DMS153 (cell line): ENCODE data around the gene AUTS2.

Experiments used
- DNase-seq: peaks from one replicate; lab custom pipeline; 2025; lab: John Stamatoyannopoulos, UW

AUTS2 gene

DNA sequence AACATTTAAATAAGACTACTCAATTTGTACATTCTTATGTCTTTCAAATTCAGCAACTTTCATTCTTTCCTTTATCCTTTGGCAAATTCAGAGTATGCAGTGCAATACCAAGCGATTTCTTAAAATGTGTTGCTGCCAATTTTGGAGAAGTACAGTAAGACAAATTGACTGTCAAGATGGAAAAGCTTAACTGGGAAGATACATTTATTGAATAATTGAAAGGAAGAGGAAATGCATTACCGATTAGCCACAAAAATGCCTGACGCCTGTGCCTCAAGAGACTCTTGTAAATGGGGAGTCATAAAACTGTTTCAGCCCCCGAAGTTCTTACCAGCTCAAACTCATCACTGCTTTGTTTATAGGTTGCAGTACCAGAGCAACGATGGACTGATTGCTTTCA, 1160.4 kb downstream of the AUTS2 start:
- no peak for DNase-seq

DNA sequence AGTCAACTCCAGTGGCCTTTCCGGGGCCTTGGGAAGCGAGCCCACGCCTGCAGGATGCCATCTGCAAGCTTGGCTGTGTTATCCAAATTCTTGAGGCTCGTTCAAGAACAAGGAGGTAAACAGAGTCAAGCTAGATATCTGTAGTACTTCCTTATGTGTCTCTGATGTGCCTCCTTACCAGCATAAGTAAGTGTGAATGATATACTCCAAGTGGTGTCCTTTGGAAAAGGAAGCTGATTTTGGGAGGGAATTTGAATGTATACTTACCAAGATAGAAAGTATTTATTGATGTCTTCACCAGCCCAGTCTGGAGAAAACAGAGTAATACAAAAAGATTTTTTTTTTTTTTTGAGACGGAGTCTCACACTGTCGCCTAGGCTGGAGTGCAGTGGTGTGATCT, 1161.4 kb downstream of the AUTS2 start:
- no peak for DNase-seq

DNA sequence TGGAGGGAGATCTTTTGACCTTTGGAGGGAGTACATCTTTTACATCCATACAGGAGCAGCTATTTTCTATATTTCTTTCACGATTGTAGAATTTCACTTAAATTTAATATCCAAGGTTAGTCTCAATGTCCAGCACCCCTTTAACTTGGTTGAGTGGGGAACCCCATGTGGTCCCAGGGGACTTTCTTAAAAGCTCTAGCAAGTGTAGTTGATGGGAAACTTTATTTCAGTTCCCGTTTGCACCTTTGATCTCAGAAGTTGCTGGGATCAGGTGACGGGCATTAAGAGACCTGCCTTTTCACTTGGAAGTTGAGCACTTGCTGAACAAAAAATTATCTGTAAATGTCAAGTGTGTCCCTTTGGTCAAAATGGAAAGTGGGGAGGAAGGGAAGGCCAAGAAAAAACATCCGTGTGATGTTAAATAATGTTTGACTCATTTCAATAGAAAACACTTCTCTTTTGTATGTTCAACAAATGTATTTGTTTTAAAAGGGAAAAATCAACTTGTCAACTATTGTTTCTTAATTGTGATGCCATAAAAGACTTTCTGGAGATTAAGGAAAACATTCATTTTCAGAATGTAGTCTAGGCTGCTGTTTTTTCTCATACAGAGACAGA, 1163.5 kb downstream of the AUTS2 start:
- no peak for DNase-seq

DNA sequence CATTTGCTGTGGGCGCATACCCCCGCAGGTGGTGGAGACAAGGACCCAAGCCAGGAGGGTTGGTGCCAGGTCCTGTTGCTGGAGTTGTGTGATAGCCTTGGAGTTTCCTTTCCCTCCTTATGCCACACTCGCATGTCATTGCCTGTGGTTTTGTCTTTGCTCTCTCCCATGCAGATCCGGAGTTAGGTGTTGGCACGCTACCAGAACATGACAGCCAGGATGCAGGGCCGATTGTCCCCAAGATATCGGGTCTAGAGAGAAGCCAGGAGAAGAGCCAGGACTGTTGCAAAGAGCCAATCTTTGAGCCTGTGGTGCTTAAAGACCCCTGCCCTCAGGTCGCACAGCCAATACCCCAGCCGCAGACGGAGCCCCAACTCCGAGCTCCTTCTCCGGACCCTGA, 1164.4 kb downstream of the AUTS2 start:
- DNase-seq: no peak

DNA sequence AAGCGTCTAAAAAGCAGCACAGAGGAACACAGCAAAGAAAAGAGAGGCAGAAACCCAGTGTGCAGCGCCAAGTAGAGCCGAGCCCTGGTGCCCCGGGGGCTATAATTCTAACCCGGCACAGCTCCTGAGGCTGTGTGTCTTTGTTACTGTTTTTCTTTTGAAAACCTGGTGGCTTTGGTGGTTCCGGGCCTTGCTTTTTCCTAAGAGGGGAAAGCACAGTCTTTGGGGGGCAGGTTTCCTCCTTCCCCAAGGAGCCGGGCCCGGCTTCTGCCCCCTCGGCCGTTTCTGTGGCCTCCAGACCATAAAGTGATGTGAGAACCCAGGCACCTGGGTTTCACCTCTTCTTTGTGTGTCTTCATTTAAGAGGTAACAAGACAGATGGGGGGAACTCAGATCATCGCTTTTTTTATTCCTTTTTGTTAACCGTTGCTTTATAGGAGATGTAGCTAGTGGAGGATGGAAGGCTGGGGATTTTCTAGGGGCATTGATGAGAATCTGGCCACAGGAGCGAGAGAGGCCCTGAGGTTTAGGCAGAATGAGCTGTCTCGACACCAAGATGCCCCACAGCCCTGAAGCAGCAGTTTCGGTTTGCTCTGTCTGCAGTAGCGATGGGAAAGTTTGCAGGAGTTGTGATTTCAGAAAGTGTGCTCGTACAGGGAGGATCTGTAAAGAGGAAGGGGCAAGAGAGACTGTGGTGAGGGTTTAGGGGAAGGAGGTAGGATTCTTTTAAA, 1165.9 kb downstream of the AUTS2 start:
- no peak for DNase-seq

DNA sequence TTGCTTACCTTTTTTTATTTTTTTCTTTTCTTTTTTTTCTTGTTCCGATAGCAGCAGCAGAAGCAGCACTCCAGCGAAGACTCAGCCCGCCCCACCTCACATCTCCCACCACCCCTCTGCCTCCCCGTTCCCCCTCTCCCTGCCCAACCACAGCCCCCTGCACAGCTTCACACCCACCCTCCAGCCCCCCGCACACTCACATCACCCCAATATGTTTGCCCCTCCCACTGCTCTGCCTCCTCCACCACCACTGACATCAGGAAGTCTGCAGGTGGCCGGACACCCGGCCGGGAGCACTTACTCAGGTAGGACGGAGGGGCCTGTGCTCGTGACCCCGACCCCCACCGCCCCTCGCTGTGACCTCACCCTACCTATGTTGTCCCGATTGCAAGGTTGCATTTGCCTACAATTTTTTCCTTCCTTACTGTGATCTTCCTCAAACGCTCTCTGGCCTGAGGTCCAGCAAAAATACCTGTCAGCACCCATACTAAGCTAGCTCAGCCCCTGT, 1166.5 kb downstream of the AUTS2 start:
- DNase-seq: no peak

DNA sequence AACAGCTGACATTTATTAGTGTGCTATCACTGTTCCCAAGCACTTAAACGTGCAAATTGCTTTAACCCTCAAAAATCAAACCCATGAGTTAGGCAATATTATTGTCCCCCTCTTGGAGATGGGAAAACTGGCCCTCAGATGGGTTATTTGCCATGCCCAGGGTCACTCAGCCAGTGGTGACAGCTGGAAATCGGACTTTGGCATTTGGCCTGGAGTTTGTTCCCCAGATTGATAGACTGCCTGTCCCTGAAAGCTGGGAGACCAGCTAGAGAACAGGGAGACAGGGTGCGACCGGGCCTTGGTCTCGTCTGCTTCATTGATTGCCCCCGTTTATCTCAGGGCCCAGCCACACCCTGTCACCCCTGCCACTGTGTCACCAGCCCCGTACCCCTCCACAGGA, 1167.4 kb downstream of the AUTS2 start:
- DNase-seq: no peak

DNA sequence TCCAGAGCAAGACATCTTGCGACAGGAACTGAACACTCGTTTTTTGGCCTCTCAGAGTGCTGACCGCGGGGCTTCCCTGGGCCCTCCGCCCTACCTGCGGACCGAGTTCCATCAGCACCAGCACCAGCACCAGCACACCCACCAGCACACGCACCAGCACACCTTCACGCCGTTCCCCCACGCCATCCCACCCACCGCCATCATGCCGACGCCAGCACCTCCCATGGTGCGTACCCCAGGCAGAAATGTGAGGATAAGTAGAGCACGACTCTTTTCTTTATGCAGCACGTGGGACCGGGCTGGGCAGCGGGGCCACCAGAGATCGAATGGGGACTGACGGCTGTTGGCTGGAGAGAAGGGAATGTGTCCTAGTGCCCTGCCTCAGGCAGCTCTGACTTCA, 1167.8 kb downstream of the AUTS2 start:
- DNase-seq: no peak

DNA sequence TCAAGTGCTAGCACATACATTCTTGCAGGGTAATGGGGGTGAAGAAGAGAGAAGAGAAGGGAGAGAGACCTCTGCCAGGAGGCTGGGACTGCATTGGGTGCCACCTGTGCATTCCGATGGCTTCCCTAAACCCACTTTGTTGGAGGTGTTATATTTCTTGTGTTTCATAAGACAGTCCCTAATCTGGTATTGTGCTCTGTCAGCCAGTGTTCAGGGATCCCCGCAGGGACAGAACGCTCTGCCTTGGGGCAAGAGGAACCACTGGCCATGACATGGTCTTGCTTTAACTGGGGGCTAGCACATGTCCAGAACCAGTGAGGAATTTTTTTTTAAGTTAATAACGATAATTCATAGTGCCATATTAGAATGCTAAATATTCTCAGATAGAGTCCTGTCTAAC, 1168.4 kb downstream of the AUTS2 start:
- no peak for DNase-seq

DNA sequence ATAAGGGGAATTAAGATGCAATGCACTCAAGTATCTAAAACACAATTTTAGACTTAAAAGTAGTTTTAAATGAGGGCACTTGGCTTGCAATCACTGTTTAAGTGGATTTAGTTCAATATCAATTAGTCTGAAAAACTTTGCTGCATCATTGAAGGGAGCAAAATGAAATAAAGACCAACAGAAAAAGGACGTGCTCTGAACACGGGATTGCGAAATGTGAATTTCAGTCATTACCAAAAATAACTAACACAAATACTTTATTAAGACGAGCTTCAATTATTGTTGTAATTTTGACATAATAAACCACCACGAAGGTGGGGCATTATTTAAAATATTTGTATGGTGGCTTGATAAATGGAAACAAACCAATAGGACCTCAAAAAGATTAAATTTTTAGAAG, 1171.9 kb downstream of the AUTS2 start:
- no peak for DNase-seq

DNA sequence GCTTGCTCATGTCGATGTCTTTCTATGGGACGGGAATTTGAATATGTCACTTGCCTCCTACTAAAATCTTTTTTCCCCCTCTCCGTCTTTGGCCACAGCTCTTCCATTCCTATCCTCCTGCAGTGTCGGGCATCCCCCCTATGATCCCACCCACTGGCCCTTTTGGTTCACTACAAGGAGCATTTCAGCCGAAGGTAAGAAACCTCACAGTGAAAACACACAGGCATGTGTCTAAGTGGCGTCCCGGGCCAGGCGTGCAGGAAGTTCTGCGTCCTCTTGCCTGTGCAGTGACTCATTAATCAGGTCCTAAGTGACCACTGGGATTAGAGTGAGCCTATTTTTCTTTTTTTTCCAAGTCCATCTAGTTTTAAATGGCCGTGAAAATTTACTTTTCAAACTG, 1173.2 kb downstream of the AUTS2 start:
- DNase-seq: no peak

DNA sequence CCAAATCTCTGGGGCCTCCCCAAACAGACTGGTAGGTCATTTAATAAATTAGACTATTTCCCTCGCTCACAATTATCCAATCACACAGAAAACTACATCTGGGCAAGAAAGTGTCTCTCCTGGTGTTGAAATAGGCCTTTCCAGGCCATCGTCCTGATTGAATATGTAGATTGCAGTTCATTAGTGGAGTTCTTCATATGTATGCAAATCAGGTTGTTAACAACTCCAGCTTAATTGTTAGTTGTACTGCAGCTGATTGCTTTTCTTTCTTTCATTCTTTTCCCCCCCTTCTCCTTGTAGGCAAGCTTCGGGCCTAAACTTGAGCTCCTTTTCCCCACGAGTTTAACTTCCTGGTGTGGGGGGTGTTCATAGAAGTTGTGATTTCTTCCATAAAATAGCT, 1174.6 kb downstream of the AUTS2 start:
- no peak for DNase-seq

DNA sequence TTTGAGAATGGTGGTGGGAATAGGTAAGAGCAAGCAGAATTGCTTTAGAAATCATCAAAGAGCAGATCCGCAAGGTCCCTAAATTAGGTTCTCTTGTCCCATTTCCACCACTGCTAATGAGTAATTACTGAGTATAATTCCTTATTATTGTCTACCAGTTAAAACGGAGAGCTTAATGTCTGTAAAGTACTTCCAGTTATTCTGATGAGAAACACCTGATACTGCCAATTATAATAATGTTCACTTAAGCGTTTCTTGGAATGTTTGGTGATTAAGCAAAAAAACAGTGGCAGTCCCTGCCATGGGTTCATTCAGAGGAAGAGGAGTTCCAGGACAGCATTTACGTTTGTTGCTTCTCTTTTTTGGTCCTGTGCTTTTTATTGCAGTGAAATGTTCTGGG, 1175.1 kb downstream of the AUTS2 start:
- DNase-seq: no peak

DNA sequence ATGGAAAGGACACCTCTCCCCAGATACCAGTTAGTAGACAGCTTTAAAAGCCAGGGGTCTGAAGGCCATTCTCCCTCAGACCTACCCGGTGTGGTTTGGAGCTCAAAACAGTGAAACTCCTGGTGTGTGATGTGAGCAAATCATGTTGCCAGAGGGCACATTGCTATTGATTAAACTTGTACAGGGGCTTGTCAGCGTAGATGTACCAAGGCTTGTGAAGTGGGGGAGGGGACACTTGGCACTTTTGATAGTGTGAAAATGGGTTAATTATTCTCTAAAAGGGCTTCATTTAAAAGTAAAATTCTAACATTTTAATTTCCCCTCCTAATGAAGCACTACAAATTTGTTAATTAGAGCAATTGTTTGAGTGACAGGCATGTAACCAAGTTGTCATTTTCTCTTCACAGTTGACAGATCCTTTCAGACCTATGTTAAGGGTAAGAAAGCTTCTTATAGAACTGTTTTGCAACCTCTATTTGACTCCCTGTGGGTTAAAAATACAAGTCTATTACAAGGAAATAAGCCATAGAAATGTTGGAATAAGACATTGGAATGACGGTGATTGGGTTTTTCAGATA, 1176.8 kb downstream of the AUTS2 start:
- DNase-seq: no peak

DNA sequence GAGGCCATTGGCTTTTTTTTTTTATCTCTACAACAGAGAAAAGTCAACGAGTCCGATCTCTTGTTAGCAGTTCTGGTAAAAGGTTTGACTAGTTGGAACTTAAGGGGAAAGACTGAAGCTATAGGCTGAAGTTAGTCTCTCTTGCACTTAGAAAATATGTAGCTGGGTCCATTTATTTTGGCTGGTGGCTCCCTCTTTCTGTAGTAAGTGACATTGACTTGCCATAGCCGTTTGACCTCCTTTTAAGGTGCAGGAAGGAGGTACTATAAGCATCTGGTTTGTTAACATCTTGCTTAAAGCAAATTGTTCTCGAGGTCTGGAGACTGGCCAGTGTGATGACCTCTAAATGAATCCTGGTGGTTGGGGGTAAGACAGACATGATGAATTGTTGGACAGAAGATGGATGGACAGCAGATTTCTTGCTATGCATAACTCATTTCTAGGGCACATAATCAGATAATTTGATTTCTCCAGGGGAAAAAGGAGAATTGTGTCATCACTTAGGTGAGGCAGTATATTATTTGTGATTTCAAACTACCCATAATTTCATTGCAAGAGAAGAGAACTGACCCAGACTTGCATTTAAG, 1177.4 kb downstream of the AUTS2 start:
- DNase-seq: no peak

DNA sequence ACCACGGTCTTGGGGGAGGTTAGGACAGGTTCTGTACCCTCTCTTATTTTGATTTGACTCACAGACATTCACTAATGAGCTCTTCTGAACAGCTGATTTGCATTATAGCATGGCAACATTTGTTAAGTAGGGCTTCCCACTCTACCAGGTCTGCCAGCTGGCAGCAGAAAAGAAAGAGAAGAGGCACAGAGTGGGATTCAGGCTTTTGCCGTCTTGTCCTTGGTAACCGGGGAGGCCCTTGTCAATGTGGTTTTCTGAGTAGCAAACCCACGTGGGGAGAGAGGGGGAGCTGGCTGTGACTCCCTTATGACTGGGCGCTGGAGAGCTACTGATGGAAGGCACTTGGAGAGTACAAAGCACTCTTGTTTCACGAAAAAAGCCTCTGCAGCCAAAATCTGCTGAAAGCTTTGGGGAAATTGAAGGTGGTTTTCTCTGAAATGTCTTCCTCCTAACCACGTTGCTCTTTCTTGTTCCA, 1178.4 kb downstream of the AUTS2 start:
- DNase-seq: no peak

DNA sequence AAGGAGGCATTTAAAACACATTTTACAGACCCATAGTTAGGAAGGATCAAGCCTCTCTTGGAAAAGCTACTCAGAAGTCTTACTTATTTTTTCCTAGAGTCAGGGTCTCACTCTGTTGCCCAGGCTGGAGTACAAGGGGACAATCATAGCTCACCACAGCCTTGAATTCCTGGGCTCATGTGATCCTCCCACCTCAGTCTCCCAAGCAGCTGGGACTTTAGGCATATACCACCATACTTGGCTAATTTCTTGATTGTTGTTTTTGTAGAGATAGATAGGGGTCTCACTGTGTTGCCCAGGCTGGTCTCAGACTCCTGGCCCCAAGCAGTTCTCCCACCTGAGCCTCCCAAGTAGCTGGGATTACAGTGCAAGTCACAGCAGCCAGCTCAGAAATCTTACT, 1179.0 kb downstream of the AUTS2 start:
- no peak for DNase-seq

DNA sequence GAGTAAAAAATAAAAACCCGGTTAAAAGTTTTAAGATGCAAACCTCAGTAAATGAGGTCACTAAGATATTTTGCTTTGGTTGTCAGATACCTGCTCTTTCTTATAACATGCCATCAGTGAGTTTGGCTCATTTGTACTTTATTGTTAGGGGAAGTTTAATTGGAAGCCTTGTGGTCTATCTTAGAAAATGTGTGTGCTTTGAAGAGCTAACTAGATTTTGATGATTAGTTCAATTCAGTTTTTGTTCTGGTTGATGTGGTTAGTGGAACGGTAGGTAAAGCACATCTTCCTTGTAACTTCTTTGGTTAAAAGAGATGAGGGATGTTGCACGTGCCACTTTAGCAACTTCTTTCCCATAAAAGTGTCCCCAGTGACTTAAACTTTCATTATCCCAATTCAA, 1180.3 kb downstream of the AUTS2 start:
- DNase-seq: no peak

DNA sequence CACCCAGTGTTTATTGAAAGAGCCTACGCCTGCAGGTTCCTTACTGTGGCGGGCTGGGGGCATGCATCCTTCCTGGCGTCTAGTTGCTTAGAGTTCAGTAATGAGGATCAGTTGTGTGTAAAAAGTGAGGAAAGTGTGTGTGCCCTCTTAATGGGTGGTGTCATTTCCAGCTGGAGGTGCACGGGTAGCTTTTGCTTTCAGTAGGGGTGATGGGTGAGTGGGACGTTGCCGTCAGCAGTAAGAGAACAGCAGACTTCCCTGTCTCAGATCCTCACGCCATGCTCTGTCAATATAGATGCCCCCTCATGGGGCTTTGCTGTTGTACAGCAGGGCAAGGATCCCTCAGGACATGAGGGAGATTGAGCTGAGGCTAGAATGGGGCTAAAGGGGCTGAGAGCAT, 1181.0 kb downstream of the AUTS2 start:
- no peak for DNase-seq

DNA sequence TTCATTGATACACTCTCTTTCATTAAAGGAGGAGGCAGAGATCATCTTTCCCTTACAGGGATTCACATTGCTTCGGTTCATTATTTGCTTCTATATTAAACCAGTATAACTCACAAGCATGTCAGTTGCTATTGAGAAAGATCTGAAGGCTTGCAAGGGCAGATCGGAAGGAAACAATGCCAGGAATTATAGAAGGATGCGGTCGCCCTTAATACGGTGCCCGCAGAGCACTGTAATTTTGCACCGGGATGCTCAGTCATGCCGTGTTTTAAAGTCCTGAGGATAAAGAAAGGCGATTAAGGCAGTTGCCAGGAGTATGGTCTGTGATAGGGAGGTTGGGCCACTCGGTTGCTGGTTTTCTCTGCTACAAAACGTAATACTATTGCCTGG, 1183.6 kb downstream of the AUTS2 start:
- DNase-seq: no peak

DNA sequence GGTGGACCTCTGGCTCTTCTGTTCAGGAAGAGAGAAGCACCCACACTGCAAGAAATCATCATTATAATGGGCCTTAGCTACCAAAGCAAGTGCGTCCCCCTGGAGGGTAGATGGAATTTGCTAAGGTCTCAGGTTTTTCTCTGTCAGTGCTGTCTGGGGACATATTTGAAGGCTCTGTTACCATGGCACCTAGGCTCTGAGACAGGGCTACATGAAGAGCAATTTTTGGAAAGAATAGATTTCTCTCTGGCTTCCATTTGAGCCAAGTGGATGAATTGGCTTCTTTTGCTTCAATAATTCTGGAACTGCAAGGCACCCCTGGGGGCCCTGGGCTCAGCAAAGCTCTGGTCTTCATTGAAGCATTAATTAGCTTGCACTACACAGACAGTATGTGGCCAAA, 1184.5 kb downstream of the AUTS2 start:
- DNase-seq: no peak

DNA sequence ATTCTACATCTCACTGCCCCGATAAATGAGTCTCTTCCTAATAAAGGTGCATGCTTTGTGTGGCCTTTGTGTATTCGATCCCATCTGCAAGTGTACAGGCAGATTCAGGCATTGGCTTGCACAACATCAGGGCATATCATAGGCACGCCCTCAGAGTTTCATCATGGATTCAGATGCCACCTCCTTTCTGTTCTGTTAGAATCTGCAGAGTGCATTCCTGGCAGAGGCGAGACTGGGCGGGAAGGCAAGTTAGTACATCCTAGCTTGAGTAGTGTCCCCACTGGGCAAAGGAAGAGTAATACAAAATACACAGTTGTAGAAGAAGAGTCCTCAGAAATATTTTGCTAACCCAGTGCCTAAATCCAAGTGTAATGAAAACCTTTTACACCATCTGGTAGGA, 1187.2 kb downstream of the AUTS2 start:
- no peak for DNase-seq

DNA sequence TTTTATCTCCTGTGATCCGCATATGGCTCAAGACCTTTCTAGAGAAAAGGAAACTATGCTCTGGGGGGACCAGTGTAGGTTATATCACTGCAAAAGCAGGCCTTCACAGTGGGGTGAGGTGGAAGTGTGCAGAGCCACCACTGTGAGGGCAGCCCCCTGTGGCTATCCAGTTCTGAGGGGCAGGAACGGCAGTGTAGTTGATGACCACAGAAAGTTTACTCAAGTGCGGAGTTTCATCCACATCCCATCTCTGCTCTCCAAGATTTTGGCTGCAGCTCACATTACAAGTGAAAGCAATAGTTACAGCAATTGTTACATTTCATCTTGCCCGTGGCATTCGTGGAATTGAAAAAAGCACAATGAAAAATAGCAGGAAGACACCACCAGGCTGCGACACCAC, 1187.8 kb downstream of the AUTS2 start:
- no peak for DNase-seq
